Measurements from ENCODE around the gene RIN3. TPM values are rescaled to one million over a fixed set of nuclear protein-coding genes. Genes with fewer than 3 reads are reported as not detected.
A peak's percentile ranks its signal among the peaks of the same experiment; 100 is the strongest.

Gene RIN3
- polyA plus RNA-seq, 1 experiment: 8.2 TPM

- POLR2A ChIA-PET: interaction anchor here (0.5 kb wide), 1 partner anchor 11 kb away, joined by 3 read pairs; no protein-coding TSS in a partner anchor
Observed at GRCh38 chr14:92473261-92473968, 40.2 kb upstream of the RIN3 start.

GRCh38 chr14:92473969-92474535, 39.5 kb upstream of the RIN3 start:
- no peak overlapping the region for H3K4me3 ChIP-seq (ENCODE audit: low read depth, low read length)
- no peaks in the 10 kb centered on the region for H3K36me3 ChIP-seq (ENCODE audit: control insufficient read depth, insufficient read depth, low read length)
- TF ChIP-seq CTCF (IDR thresholded peaks at IDR 0.05; ENCODE audit: insufficient read depth, low read depth, low read length): no peak
- no peak for DNase-seq (ENCODE audit: low read depth)
- H3K27me3 ChIP-seq (ENCODE audit: control insufficient read depth, insufficient read depth, low read length): no peaks in the 10 kb centered on the region
- POLR2A ChIA-PET: interaction anchor here (0.5 kb wide), 1 partner anchor 10 kb away, joined by 3 read pairs; no protein-coding TSS in a partner anchor
- CTCF ChIA-PET: interaction anchor here (0.7 to 1.5 kb wide), 6 partner anchors 9 to 336 kb away, joined by 3 to 4 read pairs (median 3); no protein-coding TSS in a partner anchor

More at GRCh38 chr14:92473261-92473968, 40.2 kb upstream of the RIN3 start:
- H3K4me3 ChIP-seq (ENCODE audit: low read depth, low read length): no peak overlapping the region
- DNase-seq (ENCODE audit: low read depth): peak; percentile 48
- H3K36me3 ChIP-seq (ENCODE audit: control insufficient read depth, insufficient read depth, low read length): no peaks in the 10 kb centered on the region
- CTCF ChIA-PET: interaction anchor here (0.9 to 1.5 kb wide), 5 partner anchors 8 to 336 kb away, joined by 3 to 4 read pairs (median 3); no protein-coding TSS in a partner anchor
- no peak for TF ChIP-seq CTCF (IDR thresholded peaks at IDR 0.05; ENCODE audit: insufficient read depth, low read depth, low read length)
- H3K27me3 ChIP-seq (ENCODE audit: control insufficient read depth, insufficient read depth, low read length): no peaks in the 10 kb centered on the region

- DNase-seq (ENCODE audit: low read depth): no peak
- no peak for TF ChIP-seq CTCF (IDR thresholded peaks at IDR 0.05; ENCODE audit: insufficient read depth, low read depth, low read length)
- Histone ChIP-seq H3K27me3 (ENCODE audit: control insufficient read depth, insufficient read depth, low read length) (no peaks in the 10 kb centered on the region), H3K36me3 (ENCODE audit: control insufficient read depth, insufficient read depth, low read length) (no peaks in the 10 kb centered on the region), H3K4me3 (ENCODE audit: low read depth, low read length) (no peak overlapping the region)
- POLR2A ChIA-PET: no interaction called here
- CTCF ChIA-PET: interaction anchor here (0.7 kb wide), 1 partner anchor 8 kb away, joined by 3 read pairs; no protein-coding TSS in a partner anchor
Observed at GRCh38 chr14:92475037-92475436, 38.5 kb upstream of the RIN3 start.

GRCh38 chr14:92475451-92476187, 38.0 kb upstream of the RIN3 start:
- no peaks in the 10 kb centered on the region for H3K27me3 ChIP-seq (ENCODE audit: control insufficient read depth, insufficient read depth, low read length)
- H3K4me3 ChIP-seq (ENCODE audit: low read depth, low read length): no peak overlapping the region
- no peaks in the 10 kb centered on the region for H3K36me3 ChIP-seq (ENCODE audit: control insufficient read depth, insufficient read depth, low read length)
- DNase-seq (ENCODE audit: low read depth): no peak
- CTCF ChIA-PET: interaction anchor here (0.7 kb wide), 1 partner anchor 54 kb away, joined by 3 read pairs; no protein-coding TSS in a partner anchor
- TF ChIP-seq CTCF (IDR thresholded peaks at IDR 0.05; ENCODE audit: insufficient read depth, low read depth, low read length): no peak
- POLR2A ChIA-PET: no interaction called here

- Histone ChIP-seq H3K36me3 (ENCODE audit: control insufficient read depth, insufficient read depth, low read length) (no peaks in the 10 kb centered on the region), H3K27me3 (ENCODE audit: control insufficient read depth, insufficient read depth, low read length) (0 out of 2 replicates have a peak, but pooled peaks cover 5% of the 10 kb centered on the region), H3K4me3 (ENCODE audit: low read depth, low read length) (no peak overlapping the region)
- no peak for DNase-seq (ENCODE audit: low read depth)
- POLR2A ChIA-PET: no interaction called here
- no peak for TF ChIP-seq CTCF (IDR thresholded peaks at IDR 0.05; ENCODE audit: insufficient read depth, low read depth, low read length)
- CTCF ChIA-PET: interaction anchor here (0.9 to 1.7 kb wide), 5 partner anchors 9 to 304 kb away, joined by 3 to 6 read pairs (median 3); no protein-coding TSS in a partner anchor
Observed at GRCh38 chr14:92480856-92481255, 32.7 kb upstream of the RIN3 start.

All from BJ (cell line).